Neural crest cell (in vitro differentiated cells): ENCODE data around the gene OSBPL9. TPM values are rescaled to one million over a fixed set of nuclear protein-coding genes. Genes with fewer than 3 reads are reported as not detected.

Experiments used
- DNase-seq: peaks from one replicate; pipeline ENCODE4 v3.0.0; 2021; ENCODE audit warnings: low read depth, mixed read lengths, low spot score
- H3K27ac Mint-ChIP-seq: one replicate; pipeline ENCODE4 v1.8.0; 2021; ENCODE audit warnings: mild to moderate bottlenecking, mixed read lengths; ENCODE audit not compliant: unreplicated experiment
- H3K27me3 Mint-ChIP-seq: 2 replicates; pipeline ENCODE4 v1.8.0; 2021; ENCODE audit warnings: low read depth, mild to moderate bottlenecking, mixed read lengths
- H3K36me3 Mint-ChIP-seq: 2 replicates; pipeline ENCODE4 v1.8.0; 2021; ENCODE audit warnings: low read depth, mild to moderate bottlenecking, mixed read lengths
- H3K4me1 Mint-ChIP-seq: 2 replicates; pipeline ENCODE4 v1.8.0; 2021; ENCODE audit warnings: mixed read lengths
- H3K4me3 Mint-ChIP-seq: one replicate; pipeline ENCODE4 v1.8.0; 2021; ENCODE audit warnings: mild to moderate bottlenecking, mixed read lengths
- H3K9me3 Mint-ChIP-seq: 2 replicates; pipeline ENCODE4 v1.8.0; 2021; ENCODE audit warnings: mixed read lengths
- total RNA-seq: library from RNA; stranded (reverse); gene quantifications from 2 replicates; pipeline ENCODE4 v1.2.1, GENCODE V29; 2021
- TF ChIP-seq, protein P1 (sequence below): fragments of 200-600 bp; sonication (generic); conservative IDR thresholded peaks from 2 replicates; pipeline ENCODE4 v1.5.0; 2021; ENCODE audit warnings: antibody characterized with exemption, mild to moderate bottlenecking

Gene OSBPL9
- total RNA-seq, 1 donor from 2014 or later, result 76.7 TPM

DNA sequence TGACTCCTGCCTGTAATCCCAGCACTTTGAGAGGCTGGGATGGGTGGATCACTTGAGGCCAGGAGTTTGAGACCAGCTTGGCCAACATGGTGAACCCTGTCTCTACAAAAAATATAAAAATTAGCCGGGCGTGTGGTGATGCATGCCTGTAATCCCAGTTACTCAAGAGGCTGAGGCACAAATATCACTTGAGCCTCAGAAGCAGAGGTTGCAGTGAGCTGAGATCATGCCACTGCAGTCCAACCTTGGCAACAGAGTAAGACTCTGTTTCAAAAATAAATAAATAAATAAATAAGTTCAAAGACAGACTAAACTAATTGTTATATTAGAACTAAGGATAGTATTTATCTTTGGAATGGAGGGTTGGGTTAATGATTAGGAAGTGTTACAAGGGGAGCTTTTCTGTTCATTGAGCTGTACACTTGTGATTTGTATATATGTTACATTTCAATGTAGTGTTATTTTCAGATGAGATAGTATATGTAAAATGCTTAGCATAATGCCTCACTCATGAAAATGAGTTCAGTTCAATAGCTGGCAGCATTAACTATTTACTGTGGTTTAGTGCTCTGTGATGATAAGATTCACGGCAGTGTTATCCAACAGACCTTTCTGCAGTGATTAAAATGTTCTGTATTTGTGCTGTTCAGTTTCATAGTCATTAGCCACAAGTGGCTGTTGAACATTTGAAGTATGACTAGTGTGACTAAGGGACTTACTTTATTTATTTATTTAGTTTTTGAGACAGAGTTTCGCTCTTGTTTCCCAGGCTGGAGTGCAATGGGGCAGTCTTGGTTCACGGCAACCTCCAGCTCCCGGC is 47.7 kb downstream of the OSBPL9 start:
- no peak overlapping the region for H3K4me3 Mint-ChIP-seq
- no peak overlapping the region for H3K27ac Mint-ChIP-seq
- TF ChIP-seq, protein P1, sequence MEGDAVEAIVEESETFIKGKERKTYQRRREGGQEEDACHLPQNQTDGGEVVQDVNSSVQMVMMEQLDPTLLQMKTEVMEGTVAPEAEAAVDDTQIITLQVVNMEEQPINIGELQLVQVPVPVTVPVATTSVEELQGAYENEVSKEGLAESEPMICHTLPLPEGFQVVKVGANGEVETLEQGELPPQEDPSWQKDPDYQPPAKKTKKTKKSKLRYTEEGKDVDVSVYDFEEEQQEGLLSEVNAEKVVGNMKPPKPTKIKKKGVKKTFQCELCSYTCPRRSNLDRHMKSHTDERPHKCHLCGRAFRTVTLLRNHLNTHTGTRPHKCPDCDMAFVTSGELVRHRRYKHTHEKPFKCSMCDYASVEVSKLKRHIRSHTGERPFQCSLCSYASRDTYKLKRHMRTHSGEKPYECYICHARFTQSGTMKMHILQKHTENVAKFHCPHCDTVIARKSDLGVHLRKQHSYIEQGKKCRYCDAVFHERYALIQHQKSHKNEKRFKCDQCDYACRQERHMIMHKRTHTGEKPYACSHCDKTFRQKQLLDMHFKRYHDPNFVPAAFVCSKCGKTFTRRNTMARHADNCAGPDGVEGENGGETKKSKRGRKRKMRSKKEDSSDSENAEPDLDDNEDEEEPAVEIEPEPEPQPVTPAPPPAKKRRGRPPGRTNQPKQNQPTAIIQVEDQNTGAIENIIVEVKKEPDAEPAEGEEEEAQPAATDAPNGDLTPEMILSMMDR, result no peak
- H3K4me1 Mint-ChIP-seq, result peaks cover 11% of the 10 kb centered on the region
- no peaks in the 10 kb centered on the region for H3K36me3 Mint-ChIP-seq
- H3K9me3 Mint-ChIP-seq, result peaks cover 3% of the 10 kb centered on the region
- DNase-seq, result no peak
- H3K27me3 Mint-ChIP-seq, result no peaks in the 10 kb centered on the region

DNA sequence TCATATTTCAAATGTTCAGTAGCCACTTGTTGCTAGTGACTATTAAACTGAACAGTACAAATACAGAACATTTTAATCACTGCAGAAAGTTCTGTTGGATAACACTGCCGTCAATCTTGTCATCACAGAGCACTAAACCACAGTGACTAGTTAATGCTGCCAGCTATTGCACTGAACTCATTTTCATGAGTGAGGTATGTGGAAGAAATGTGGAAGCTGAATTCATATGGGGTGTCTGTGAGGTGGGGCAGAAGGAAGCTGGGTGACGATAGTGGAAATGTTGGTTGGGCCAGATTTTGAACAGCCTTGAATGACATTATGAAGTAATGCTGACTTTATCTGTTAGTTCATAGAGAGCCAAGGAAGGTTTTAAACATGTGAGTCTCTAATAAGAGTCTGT is 49.6 kb downstream of the OSBPL9 start:
- Mint-ChIP-seq H3K27ac (no peak overlapping the region), H3K27me3 (no peaks in the 10 kb centered on the region), H3K4me1 (no peaks in the 10 kb centered on the region), H3K4me3 (no peak overlapping the region), H3K9me3 (peaks cover 3% of the 10 kb centered on the region), H3K36me3 (no peaks in the 10 kb centered on the region)
- TF ChIP-seq, protein P1, result no peak
- DNase-seq, result no peak

DNA sequence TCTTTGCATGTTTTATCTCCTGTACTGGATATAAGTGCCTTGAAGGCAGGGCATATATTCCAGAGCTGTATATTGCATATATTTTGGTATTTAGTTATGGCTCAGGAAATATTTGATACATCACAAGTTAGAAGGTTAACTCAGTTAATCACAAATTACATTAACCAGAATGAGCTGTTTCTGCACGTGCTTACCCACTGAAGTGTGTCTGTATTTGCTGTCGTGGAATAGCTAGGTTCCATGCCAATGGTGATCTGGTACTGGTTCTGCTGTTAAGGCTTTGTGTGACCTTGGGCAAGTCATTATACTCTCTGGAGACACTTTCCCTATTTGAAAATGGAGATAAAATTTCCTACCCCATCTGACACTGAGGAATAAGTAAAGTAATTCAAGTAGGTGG is 50.7 kb downstream of the OSBPL9 start:
- no peak overlapping the region for H3K27ac Mint-ChIP-seq
- no peak overlapping the region for H3K4me3 Mint-ChIP-seq
- H3K27me3 Mint-ChIP-seq, result no peaks in the 10 kb centered on the region
- H3K9me3 Mint-ChIP-seq, result no peaks in the 10 kb centered on the region
- no peaks in the 10 kb centered on the region for H3K4me1 Mint-ChIP-seq
- H3K36me3 Mint-ChIP-seq, result no peaks in the 10 kb centered on the region
- DNase-seq, result no peak
- TF ChIP-seq, protein P1, result no peak

DNA sequence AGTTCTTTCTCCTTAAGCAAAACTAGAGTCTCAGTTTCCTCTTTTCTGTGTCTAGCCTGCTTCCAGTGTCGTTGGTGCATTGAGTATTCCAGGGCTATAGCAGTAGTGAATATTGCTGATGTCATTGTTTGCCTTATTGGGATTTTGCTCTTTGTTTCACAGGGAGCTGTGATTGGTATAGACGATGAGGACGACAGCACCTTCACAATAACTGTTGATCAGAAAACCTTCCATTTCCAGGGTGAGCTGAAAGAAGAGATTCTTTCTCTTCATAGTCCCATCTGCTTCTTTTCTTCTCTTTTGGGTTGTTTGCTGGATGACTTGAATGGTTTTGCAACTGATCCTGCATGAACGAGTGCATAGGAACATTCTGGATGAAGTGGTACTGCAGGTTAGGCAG is 52.4 kb downstream of the OSBPL9 start:
- Mint-ChIP-seq H3K27ac (no peak overlapping the region), H3K9me3 (no peaks in the 10 kb centered on the region), H3K4me1 (no peaks in the 10 kb centered on the region), H3K4me3 (no peak overlapping the region), H3K36me3 (no peaks in the 10 kb centered on the region), H3K27me3 (no peaks in the 10 kb centered on the region)
- DNase-seq, result no peak
- TF ChIP-seq, protein P1, result no peak

DNA sequence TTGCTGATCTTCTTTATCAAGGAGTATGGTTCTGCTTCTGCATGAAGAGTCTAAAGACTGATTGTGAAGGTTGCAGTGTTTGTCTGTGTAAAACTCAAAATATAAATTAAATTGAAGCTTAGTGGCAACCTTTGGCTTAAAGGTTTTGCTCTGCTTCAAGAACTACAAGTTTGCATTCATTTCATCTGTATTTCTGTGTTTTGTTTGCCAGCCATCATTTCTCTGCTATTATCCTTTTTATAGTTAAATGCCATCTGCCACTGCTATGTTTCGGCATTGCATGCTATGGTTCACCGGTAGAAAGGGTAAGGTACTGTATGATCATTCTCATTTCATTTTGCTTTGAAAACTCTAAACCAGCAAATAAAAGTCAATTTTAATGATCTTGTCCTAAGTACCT is 52.9 kb downstream of the OSBPL9 start:
- H3K27me3 Mint-ChIP-seq, result no peaks in the 10 kb centered on the region
- H3K9me3 Mint-ChIP-seq, result no peaks in the 10 kb centered on the region
- H3K4me3 Mint-ChIP-seq, result no peak overlapping the region
- DNase-seq, result no peak
- no peaks in the 10 kb centered on the region for H3K4me1 Mint-ChIP-seq
- TF ChIP-seq, protein P1, result no peak
- H3K27ac Mint-ChIP-seq, result no peak overlapping the region
- no peaks in the 10 kb centered on the region for H3K36me3 Mint-ChIP-seq
